Thymus (tissue), 11 donors: Measurements from ENCODE around the gene AGRN. TPM values are rescaled to one million over a fixed set of nuclear protein-coding genes. Genes with fewer than 3 reads are reported as not detected.
"Not testable (repeated sequence)": the region's sequence is repeated elsewhere in the genome, so short reads cannot be mapped to it uniquely, and the experiment has no call there.

ENCODE experiments used
- DNase-seq, 9 donors: peaks; one replicate each; pipeline ENCODE4 v3.0.0-alpha.2; 2013; ENCODE audit warnings: low spot score in 9 of 9, low read depth in 6 of 9, missing footprints in 1 of 9
- H3K27ac ChIP-seq, 2 donors: one replicate each; pipeline ENCODE4 v1.5.1; 2013; ENCODE audit warnings: control low read depth in 1 of 2, low read depth in 1 of 2, low read length in 1 of 2, mild to moderate bottlenecking in 1 of 2, moderate library complexity in 1 of 2
- H3K27me3 ChIP-seq, 2 donors: one replicate each; pipeline ENCODE4 v1.5.1; 2013; ENCODE audit warnings: low read length in 1 of 2; ENCODE audit not compliant: control insufficient read depth in 2 of 2, insufficient read depth in 1 of 2
- H3K36me3 ChIP-seq, 2 donors: one replicate each; pipeline ENCODE4 v1.5.1; 2013; ENCODE audit warnings: low read length in 1 of 2, mild to moderate bottlenecking in 1 of 2, moderate library complexity in 1 of 2; ENCODE audit not compliant: control insufficient read depth in 2 of 2, insufficient read depth in 2 of 2
- H3K4me1 ChIP-seq, 2 donors: one replicate each; pipeline ENCODE4 v1.5.1; 2013; ENCODE audit warnings: low read length in 2 of 2; ENCODE audit not compliant: control insufficient read depth in 2 of 2, insufficient read depth in 2 of 2
- H3K4me3 ChIP-seq, 2 donors: one replicate each; pipeline ENCODE4 v1.5.1; 2013; ENCODE audit warnings: low read length in 2 of 2, control low read depth in 1 of 2, mild to moderate bottlenecking in 1 of 2
- H3K9me3 ChIP-seq, 2 donors: one replicate each; pipeline ENCODE4 v1.5.1; 2013; ENCODE audit warnings: low read length in 1 of 2, mild to moderate bottlenecking in 1 of 2; ENCODE audit not compliant: control insufficient read depth in 2 of 2, insufficient read depth in 1 of 2
- WGBS: extraction: QIAGEN DNeasy Blood & Tissue Kit; methylation state at CpG from one replicate; pipeline ENCODE4 v1.1.7; 2013; 5-methylcytosine and 5-hydroxymethylcytosine counted together
- polyA plus RNA-seq: library from polyadenylated mRNA; stranded (reverse); fragments of 200-250 nt; gene quantifications from one replicate; pipeline ENCODE4 v1.2.3, GENCODE V29; 2013
- total RNA-seq: library from RNA; stranded (reverse); fragments of 120-200 nt; gene quantifications from one replicate; pipeline ENCODE4 v1.2.4, GENCODE V29; 2013
- donor health status: healthy.

The AGRN gene
- total and polyA plus RNA-seq, 2 donors: 6.2 to 19.2 TPM

GRCh38 chr1:1075148-1075935, 55.4 kb downstream of the AGRN start:
- Histone ChIP-seq H3K4me3 (no peak overlapping the region), H3K27me3 (peaks cover 14 to 42% of the 10 kb centered on the region in 2 donors), H3K27ac (no peak overlapping the region), H3K9me3 (no peaks in the 10 kb centered on the region), H3K36me3 (no peaks in the 10 kb centered on the region), H3K4me1 (peaks cover 0 to 9% of the 10 kb centered on the region in 2 donors)
- WGBS: 74% methylated on average over 21 of the region's 21 CpGs
- DNase-seq: no peak

GRCh38 chr1:1077396-1077795, 57.5 kb downstream of the AGRN start:
- H3K4me3 ChIP-seq, H3K27ac ChIP-seq, H3K9me3 ChIP-seq, H3K36me3 ChIP-seq, DNase-seq, H3K4me1 ChIP-seq: not testable (repeated sequence)
- WGBS: 70% methylated on average over 13 of the region's 21 CpGs
- H3K27me3 ChIP-seq: peaks cover 13 to 39% of the 10 kb centered on the region in 2 donors

DNA sequence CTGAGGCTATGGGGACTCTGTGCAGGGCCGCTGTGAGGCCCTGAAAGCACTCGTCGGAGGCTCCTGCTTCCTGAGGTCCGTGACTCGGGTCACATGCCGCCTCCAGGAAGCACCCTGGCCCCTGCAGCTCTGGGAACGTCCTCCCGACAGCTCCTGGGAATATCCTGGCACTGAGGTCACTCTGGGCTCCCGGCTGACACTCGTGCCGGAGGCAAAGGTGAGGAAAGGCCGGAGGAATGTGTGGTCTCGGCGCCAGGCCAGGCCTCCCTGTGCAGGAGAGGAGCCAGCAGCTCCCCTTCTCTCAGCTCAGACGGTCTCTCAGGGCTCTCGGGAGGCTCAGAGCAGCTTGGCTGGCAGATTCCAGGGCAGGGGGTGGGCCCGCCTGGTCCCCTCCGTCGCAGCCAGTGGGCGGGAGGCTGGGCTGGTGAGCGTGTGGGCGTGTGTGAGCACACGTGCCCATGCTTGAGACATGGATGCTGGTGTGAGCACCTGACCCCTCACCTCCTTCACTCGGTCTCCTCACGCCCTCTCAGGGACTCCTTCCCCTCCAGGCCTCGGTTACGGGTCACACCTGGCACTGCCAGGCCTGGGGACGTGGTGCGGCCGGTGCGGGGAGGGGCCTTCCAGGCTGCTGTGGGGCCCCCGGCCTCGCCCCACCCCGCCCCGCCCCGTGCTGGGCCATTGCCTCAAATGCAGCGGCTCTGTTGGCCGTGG, 59.6 kb downstream of the AGRN start:
- 6% methylated on average over 38 of the region's 38 CpGs for WGBS
- H3K36me3 ChIP-seq: peaks cover 0 to 4% of the 10 kb centered on the region in 2 donors
- H3K4me1 ChIP-seq: peaks cover 0 to 9% of the 10 kb centered on the region in 2 donors
- DNase-seq: peak in 2 of 9 donors; percentile 14 to 29
- peaks cover 13 to 31% of the 10 kb centered on the region in 2 donors for H3K27me3 ChIP-seq
- no peak overlapping the region for H3K27ac ChIP-seq
- H3K9me3 ChIP-seq: no peaks in the 10 kb centered on the region
- H3K4me3 ChIP-seq: no peak overlapping the region

DNA sequence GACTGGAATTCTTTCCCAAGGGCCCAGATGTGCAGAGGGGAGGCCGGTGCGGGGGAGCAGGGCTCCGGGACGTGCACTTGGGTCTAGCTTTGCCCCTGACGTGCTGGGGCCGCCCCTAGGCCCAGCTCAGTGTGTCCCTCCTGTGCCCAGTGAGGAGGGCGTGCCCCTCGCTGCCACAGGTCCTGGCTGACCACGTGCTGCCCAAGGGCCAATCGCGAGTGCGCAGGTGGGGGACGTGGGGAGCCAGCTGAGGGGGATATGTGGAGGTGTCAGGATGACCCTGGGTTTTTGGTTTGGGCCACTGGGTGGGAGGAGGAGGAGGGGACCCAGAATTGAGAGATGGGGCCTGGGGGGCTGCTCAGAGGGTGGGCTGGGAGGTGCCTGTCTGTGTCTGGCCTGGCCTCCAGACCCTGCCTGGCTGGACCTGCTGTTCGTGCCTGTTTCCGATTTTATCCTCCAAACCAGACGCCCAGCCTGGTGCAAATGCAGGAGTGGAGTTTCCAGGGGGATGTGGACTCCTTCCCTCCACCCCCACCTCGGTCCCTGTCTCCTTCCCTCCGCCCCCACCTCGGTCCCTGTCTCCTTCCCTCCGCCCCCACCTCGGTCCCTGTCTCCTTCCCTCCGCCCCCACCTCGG, 60.3 kb downstream of the AGRN start:
- 23% methylated on average over 19 of the region's 23 CpGs for WGBS
- H3K27me3 ChIP-seq: peaks cover 10 to 24% of the 10 kb centered on the region in 2 donors
- H3K4me3 ChIP-seq: no peak overlapping the region
- H3K27ac ChIP-seq: no peak overlapping the region
- peaks cover 0 to 4% of the 10 kb centered on the region in 2 donors for H3K36me3 ChIP-seq
- H3K9me3 ChIP-seq: no peaks in the 10 kb centered on the region
- DNase-seq: no peak
- H3K4me1 ChIP-seq: peaks cover 0 to 9% of the 10 kb centered on the region in 2 donors

- H3K4me3 ChIP-seq: no peak overlapping the region
- no peak for DNase-seq
- peaks cover 0 to 8% of the 10 kb centered on the region in 2 donors for H3K36me3 ChIP-seq
- H3K9me3 ChIP-seq: no peaks in the 10 kb centered on the region
- H3K4me1 ChIP-seq: peaks cover 0 to 9% of the 10 kb centered on the region in 2 donors
- peaks cover 9 to 19% of the 10 kb centered on the region in 2 donors for H3K27me3 ChIP-seq
- WGBS: 85% methylated on average over 9 of the region's 9 CpGs
- no peak overlapping the region for H3K27ac ChIP-seq
Measured at GRCh38 chr1:1080951-1081310, 61.0 kb downstream of the AGRN start.

DNA sequence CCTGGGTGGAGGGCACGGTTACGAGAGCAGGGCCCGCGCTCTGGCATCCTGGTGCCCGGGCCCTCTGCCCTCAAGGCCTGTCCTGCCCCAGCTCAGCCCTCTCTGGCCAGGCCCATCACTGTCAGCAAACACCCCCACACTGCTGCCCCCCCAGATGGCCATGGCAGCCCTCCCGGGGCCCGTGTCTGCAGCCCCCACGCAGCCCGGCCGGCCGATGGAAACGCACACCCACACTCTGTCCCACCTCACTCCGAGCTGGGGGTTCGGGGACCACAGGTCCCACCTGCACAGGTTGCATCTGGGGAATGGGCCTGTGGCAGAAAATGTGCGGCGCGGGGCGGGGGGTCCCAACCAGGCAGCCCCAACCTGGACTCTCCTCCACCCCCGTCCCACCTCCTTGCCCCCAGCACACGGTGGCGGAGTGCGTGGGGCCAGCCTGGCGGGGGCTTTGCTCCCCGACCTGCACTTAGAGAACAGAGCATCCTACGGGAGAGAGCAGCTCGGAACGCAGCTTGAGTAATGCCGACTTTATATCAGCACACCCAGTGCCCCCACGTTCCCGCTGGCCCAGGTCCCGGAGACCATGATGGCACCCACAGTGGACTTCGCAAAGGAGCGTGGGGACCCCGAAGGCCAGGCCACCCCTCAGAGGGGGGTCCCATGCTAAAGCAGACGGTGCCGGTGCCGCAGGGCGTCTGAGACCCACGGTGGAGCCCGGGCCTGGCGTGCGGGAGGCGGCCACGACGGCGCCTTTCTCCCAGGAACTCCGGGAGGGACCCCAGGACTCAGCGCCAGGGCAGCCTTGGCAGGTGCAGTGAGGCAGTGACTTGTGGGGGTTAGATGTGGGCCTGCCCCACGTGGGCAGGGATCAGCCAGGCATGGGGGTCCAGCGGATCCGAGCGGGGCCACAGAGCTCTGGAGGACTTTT, 61.7 kb downstream of the AGRN start:
- H3K9me3 ChIP-seq: no peaks in the 10 kb centered on the region

GRCh38 chr1:1082239-1082775, 62.4 kb downstream of the AGRN start:
- peaks cover 0 to 9% of the 10 kb centered on the region in 2 donors for H3K36me3 ChIP-seq
- no peak for DNase-seq
- H3K9me3 ChIP-seq: no peaks in the 10 kb centered on the region
- H3K4me1 ChIP-seq: peaks cover 0 to 9% of the 10 kb centered on the region in 2 donors
- peaks cover 9 to 19% of the 10 kb centered on the region in 2 donors for H3K27me3 ChIP-seq
- H3K4me3 ChIP-seq: no peak overlapping the region
- 96% methylated on average over 27 of the region's 27 CpGs for WGBS
- H3K27ac ChIP-seq: no peak overlapping the region

More for the DNA sequence above, 61.7 kb downstream of the AGRN start:
- DNase-seq: no peak
- Histone ChIP-seq H3K27me3 (peaks cover 9 to 19% of the 10 kb centered on the region in 2 donors), H3K36me3 (peaks cover 0 to 9% of the 10 kb centered on the region in 2 donors), H3K27ac (no peak overlapping the region), H3K4me3 (no peak overlapping the region), H3K4me1 (peaks cover 0 to 9% of the 10 kb centered on the region in 2 donors)
- WGBS: 93% methylated on average over 52 of the region's 52 CpGs

DNA sequence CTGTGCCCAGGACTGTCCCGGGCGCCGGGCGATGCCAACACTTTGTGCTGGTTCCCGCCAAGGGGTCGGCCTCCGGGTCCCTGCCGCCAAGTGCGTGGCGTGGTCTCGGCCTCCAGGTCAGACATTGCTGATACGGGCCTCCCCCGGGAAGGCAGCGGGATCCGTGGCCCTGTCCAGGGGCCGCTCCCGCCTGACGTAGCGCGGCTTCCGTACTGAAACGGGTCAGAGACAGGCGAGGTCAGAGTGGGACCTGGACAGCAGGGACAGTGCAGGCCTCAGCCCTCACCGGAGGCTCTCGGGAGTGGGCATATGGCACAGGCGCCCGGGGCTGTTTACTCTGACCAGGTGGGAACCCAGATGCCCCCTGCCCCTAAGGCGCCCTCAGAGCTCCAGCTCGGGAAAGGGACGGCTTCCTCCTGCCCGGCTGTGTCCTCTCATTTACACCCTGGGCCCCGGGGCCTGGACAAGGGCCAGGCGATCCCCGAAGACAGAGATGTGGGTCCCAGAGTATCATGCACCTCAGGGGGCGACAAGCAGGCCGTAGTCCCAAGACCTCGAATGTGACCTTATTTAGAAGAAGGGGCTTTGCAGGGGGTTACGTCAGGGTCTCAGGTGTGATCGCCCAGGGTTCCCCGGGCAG, 63.0 kb downstream of the AGRN start:
- H3K4me1 ChIP-seq: peaks cover 0 to 9% of the 10 kb centered on the region in 2 donors
- no peak overlapping the region for H3K27ac ChIP-seq
- H3K27me3 ChIP-seq: peaks cover 9 to 19% of the 10 kb centered on the region in 2 donors
- no peak overlapping the region for H3K4me3 ChIP-seq
- peaks cover 0 to 9% of the 10 kb centered on the region in 2 donors for H3K36me3 ChIP-seq
- DNase-seq: no peak
- H3K9me3 ChIP-seq: no peaks in the 10 kb centered on the region
- 96% methylated on average over 40 of the region's 40 CpGs for WGBS
